Neural progenitor cell (in vitro differentiated cells): ENCODE measurements around the gene NACA2. TPM values are rescaled to one million over a fixed set of nuclear protein-coding genes. Genes with fewer than 3 reads are reported as not detected.

Experiments
- DNase-seq: peaks from one replicate; pipeline ENCODE4 v3.0.0-alpha.2; 2016; ENCODE audit warnings: low spot score
- H2AFZ ChIP-seq: fragments of 200-600 bp; sonication (generic); replicated peaks from 2 replicates; pipeline ENCODE4 v1.6.1; 2016; ENCODE audit warnings: antibody characterized with exemption
- H3F3A ChIP-seq: fragments of 200-600 bp; sonication (generic); 2 replicates; pipeline ENCODE4 v1.6.1; 2016; ENCODE audit warnings: antibody characterized with exemption, low read depth
- H3K27ac ChIP-seq: fragments of 200-600 bp; sonication (generic); 2 replicates; pipeline ENCODE4 v1.5.1; 2016; ENCODE audit warnings: mild to moderate bottlenecking
- H3K27me3 ChIP-seq: fragments of 200-600 bp; sonication (generic); 2 replicates; pipeline ENCODE4 v1.6.1; 2016; ENCODE audit warnings: mild to moderate bottlenecking, moderate library complexity
- H3K36me3 ChIP-seq: fragments of 200-600 bp; sonication (generic); 2 replicates; pipeline ENCODE4 v1.5.1; 2016
- H3K4me1 ChIP-seq: fragments of 200-600 bp; sonication (generic); 2 replicates; pipeline ENCODE4 v1.6.1; 2016; ENCODE audit warnings: mixed run types
- H3K4me2 ChIP-seq: fragments of 200-600 bp; sonication (generic); 2 replicates; pipeline ENCODE4 v1.6.1; 2016
- H3K4me3 ChIP-seq: fragments of 200-600 bp; sonication (generic); 2 replicates; pipeline ENCODE4 v1.5.1; 2016
- H3K79me2 ChIP-seq: fragments of 200-600 bp; sonication (generic); 2 replicates; pipeline ENCODE4 v1.6.1; 2016; ENCODE audit warnings: low read depth
- H3K9ac ChIP-seq: fragments of 200-600 bp; sonication (generic); 2 replicates; pipeline ENCODE4 v1.6.1; 2016
- H3K9me3 ChIP-seq: fragments of 200-600 bp; sonication (generic); 2 replicates; pipeline ENCODE4 v1.5.1; 2016; ENCODE audit warnings: low read depth
- H4K20me1 ChIP-seq: fragments of 200-600 bp; sonication (generic); 2 replicates; pipeline ENCODE4 v1.6.1; 2016; ENCODE audit warnings: low read depth
- H3K27ac Mint-ChIP-seq: 3 replicates; pipeline ENCODE4 v1.8.0; 2021; ENCODE audit warnings: mixed read lengths
- H3K27me3 Mint-ChIP-seq: 2 replicates; pipeline ENCODE4 v1.8.0; 2022; ENCODE audit warnings: low read depth, mild to moderate bottlenecking, inconsistent platforms, moderate library complexity, mixed read lengths; ENCODE audit not compliant: insufficient read depth
- H3K36me3 Mint-ChIP-seq: 3 replicates; pipeline ENCODE4 v1.8.0; 2021; ENCODE audit warnings: mixed read lengths
- H3K4me1 Mint-ChIP-seq: 3 replicates; pipeline ENCODE4 v1.8.0; 2021; ENCODE audit warnings: mixed read lengths
- H3K4me3 Mint-ChIP-seq: 3 replicates; pipeline ENCODE4 v1.8.0; 2021; ENCODE audit warnings: mild to moderate bottlenecking, moderate library complexity, mixed read lengths
- H3K9me3 Mint-ChIP-seq: 3 replicates; pipeline ENCODE4 v1.8.0; 2020; ENCODE audit warnings: mixed read lengths
- CTCF ChIP-seq: fragments of 200-600 bp; sonication (generic); IDR thresholded peaks from 2 replicates; pipeline ENCODE4 v1.5.1; 2017; ENCODE audit warnings: antibody characterized with exemption, mild to moderate bottlenecking
- EZH2 ChIP-seq: fragments of 200-600 bp; sonication (generic); IDR thresholded peaks from 2 replicates; pipeline ENCODE4 v1.6.1; 2017; ENCODE audit warnings: antibody characterized with exemption, mild to moderate bottlenecking, moderate library complexity
- EZH2phosphoT487 ChIP-seq: fragments of 200-600 bp; sonication (generic); IDR thresholded peaks from 2 replicates; pipeline ENCODE4 v1.6.1; 2017; ENCODE audit warnings: antibody characterized with exemption
- total RNA-seq: library from RNA; depleted of rRNA; stranded (reverse); fragments of >200 nt; gene quantifications from 2 replicates; pipeline ENCODE4 v1.2.3, GENCODE V29; 2015; ENCODE audit warnings: low replicate concordance

NACA2 gene
- total RNA-seq, 1 donor from 2014 or later: not detected

GRCh38 chr17:61599608-61600007 lies 8.6 kb upstream of the NACA2 start:
- Mint-ChIP-seq H3K4me3 (no peak overlapping the region), H3K36me3 (no peaks in the 10 kb centered on the region), H3K27ac (no peak overlapping the region), H3K9me3 (no peaks in the 10 kb centered on the region), H3K27me3 (no peaks in the 10 kb centered on the region), H3K4me1 (no peaks in the 10 kb centered on the region)
- Histone ChIP-seq H2AFZ (no peak overlapping the region), H4K20me1 (no peaks in the 10 kb centered on the region), H3K36me3 (no peaks in the 10 kb centered on the region), H3K9ac (no peak overlapping the region), H3K27ac (no peak overlapping the region), H3K27me3 (no peaks in the 10 kb centered on the region), H3F3A (no peaks in the 10 kb centered on the region), H3K4me1 (no peaks in the 10 kb centered on the region), H3K4me3 (no peak overlapping the region), H3K4me2 (no peak overlapping the region), H3K9me3 (no peaks in the 10 kb centered on the region), H3K79me2 (no peaks in the 10 kb centered on the region)
- TF ChIP-seq CTCF (no peak), EZH2 (no peak), EZH2phosphoT487 (no peak)
- no peak for DNase-seq

GRCh38 chr17:61598014-61598413 lies 7.0 kb upstream of the NACA2 start:
- no peak overlapping the region for H3K4me2 ChIP-seq
- Mint-ChIP-seq H3K4me3 (no peak overlapping the region), H3K9me3 (no peaks in the 10 kb centered on the region), H3K27me3 (no peaks in the 10 kb centered on the region), H3K36me3 (no peaks in the 10 kb centered on the region), H3K4me1 (no peaks in the 10 kb centered on the region), H3K27ac (no peak overlapping the region)
- H3K9ac ChIP-seq: no peak overlapping the region
- no peak overlapping the region for H3K27ac ChIP-seq
- no peaks in the 10 kb centered on the region for H3K79me2 ChIP-seq
- no peak overlapping the region for H3K4me3 ChIP-seq
- no peaks in the 10 kb centered on the region for H3F3A ChIP-seq
- no peaks in the 10 kb centered on the region for H3K4me1 ChIP-seq
- H3K9me3 ChIP-seq: no peaks in the 10 kb centered on the region
- H3K27me3 ChIP-seq: no peaks in the 10 kb centered on the region
- TF ChIP-seq CTCF (no peak), EZH2 (no peak), EZH2phosphoT487 (no peak)
- no peak overlapping the region for H2AFZ ChIP-seq
- H4K20me1 ChIP-seq: no peaks in the 10 kb centered on the region
- H3K36me3 ChIP-seq: no peaks in the 10 kb centered on the region
- no peak for DNase-seq

GRCh38 chr17:61597607-61598006 lies 6.6 kb upstream of the NACA2 start:
- Mint-ChIP-seq H3K27me3 (no peaks in the 10 kb centered on the region), H3K9me3 (no peaks in the 10 kb centered on the region), H3K4me1 (no peaks in the 10 kb centered on the region), H3K27ac (no peak overlapping the region), H3K36me3 (no peaks in the 10 kb centered on the region), H3K4me3 (no peak overlapping the region)
- H3K27me3 ChIP-seq: no peaks in the 10 kb centered on the region
- H3F3A ChIP-seq: no peaks in the 10 kb centered on the region
- H3K4me1 ChIP-seq: no peaks in the 10 kb centered on the region
- no peak overlapping the region for H3K4me2 ChIP-seq
- no peak overlapping the region for H2AFZ ChIP-seq
- H3K9me3 ChIP-seq: no peaks in the 10 kb centered on the region
- no peak overlapping the region for H3K27ac ChIP-seq
- no peaks in the 10 kb centered on the region for H3K79me2 ChIP-seq
- TF ChIP-seq CTCF: no peak
- no peak for TF ChIP-seq EZH2
- no peak for TF ChIP-seq EZH2phosphoT487
- H4K20me1 ChIP-seq: no peaks in the 10 kb centered on the region
- DNase-seq: no peak
- no peak overlapping the region for H3K9ac ChIP-seq
- no peak overlapping the region for H3K4me3 ChIP-seq
- H3K36me3 ChIP-seq: no peaks in the 10 kb centered on the region
